Measurements from ENCODE around the gene ARG2.

ARG2 gene

GRCh38 chr14:67641480-67641879, 21.8 kb downstream of the ARG2 start:
- no peak for DNase-seq

- DNase-seq: no peak
These were observed 22.4 kb downstream of the ARG2 start for GRCh38 chr14:67641902-67642749.

GRCh38 chr14:67643713-67644112, 24.0 kb downstream of the ARG2 start:
- no peak for DNase-seq

GRCh38 chr14:67644428-67644827, 24.7 kb downstream of the ARG2 start:
- no peak for DNase-seq

GRCh38 chr14:67645414-67645813, 25.7 kb downstream of the ARG2 start:
- no peak for DNase-seq

- DNase-seq: no peak
These were observed 26.4 kb downstream of the ARG2 start for GRCh38 chr14:67646131-67646530.

- no peak for DNase-seq
These were observed 30.4 kb downstream of the ARG2 start for GRCh38 chr14:67650151-67650550.

- no peak for DNase-seq
These were observed 31.0 kb downstream of the ARG2 start for GRCh38 chr14:67650694-67651093.

GRCh38 chr14:67652189-67652588, 32.5 kb downstream of the ARG2 start:
- no peak for DNase-seq

GRCh38 chr14:67653651-67654280, 34.0 kb downstream of the ARG2 start:
- DNase-seq: no peak

GRCh38 chr14:67663633-67664032, 43.9 kb downstream of the ARG2 start:
- no peak for DNase-seq

GRCh38 chr14:67665868-67666267, 46.1 kb downstream of the ARG2 start:
- no peak for DNase-seq

- no peak for DNase-seq
These were observed 47.2 kb downstream of the ARG2 start for GRCh38 chr14:67666750-67667449.

GRCh38 chr14:67668559-67668958, 48.8 kb downstream of the ARG2 start:
- DNase-seq: no peak

- no peak for DNase-seq
These were observed 53.7 kb downstream of the ARG2 start for GRCh38 chr14:67673451-67673850.

- DNase-seq: peak; percentile 55
These were observed 54.4 kb downstream of the ARG2 start for GRCh38 chr14:67674139-67674479.

GRCh38 chr14:67674480-67675218, 54.9 kb downstream of the ARG2 start, which contains the start of gene VTI1B:
VTI1B (minus strand) TSS chr14:67674632; CDS start chr14:67674489, 143 bp downstream.
- DNase-seq: peak; percentile 82

- DNase-seq: no peak
These were observed 55.5 kb downstream of the ARG2 start for GRCh38 chr14:67675219-67675582.

GRCh38 chr14:67679006-67679405, 59.3 kb downstream of the ARG2 start:
- DNase-seq: no peak

GRCh38 chr14:67680121-67680602, 60.4 kb downstream of the ARG2 start:
- no peak for DNase-seq

GRCh38 chr14:67680941-67681340, 61.2 kb downstream of the ARG2 start:
- DNase-seq: no peak

GRCh38 chr14:67683842-67684241, 64.1 kb downstream of the ARG2 start:
- DNase-seq: no peak

GRCh38 chr14:67690011-67690410, 70.3 kb downstream of the ARG2 start:
- DNase-seq: no peak

Data from activated CD8-positive, alpha-beta memory T cell treated with anti-CD3 and anti-CD28 coated beads, Interleukin-2, amount 50 U/mL, for 4 hours (primary cell).